ENCODE measurements around the gene PDCD7. TPM values are rescaled to one million over a fixed set of nuclear protein-coding genes. Genes with fewer than 3 reads are reported as not detected.
"Not testable (repeated sequence)": the region's sequence is repeated elsewhere in the genome, so short reads cannot be mapped to it uniquely, and the experiment has no call there.

PDCD7 gene, protein sequence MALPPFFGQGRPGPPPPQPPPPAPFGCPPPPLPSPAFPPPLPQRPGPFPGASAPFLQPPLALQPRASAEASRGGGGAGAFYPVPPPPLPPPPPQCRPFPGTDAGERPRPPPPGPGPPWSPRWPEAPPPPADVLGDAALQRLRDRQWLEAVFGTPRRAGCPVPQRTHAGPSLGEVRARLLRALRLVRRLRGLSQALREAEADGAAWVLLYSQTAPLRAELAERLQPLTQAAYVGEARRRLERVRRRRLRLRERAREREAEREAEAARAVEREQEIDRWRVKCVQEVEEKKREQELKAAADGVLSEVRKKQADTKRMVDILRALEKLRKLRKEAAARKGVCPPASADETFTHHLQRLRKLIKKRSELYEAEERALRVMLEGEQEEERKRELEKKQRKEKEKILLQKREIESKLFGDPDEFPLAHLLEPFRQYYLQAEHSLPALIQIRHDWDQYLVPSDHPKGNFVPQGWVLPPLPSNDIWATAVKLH
- total RNA-seq (2014; rRNA removed; shearing (Covaris generic)): 15.1 and 19.1 TPM in 2 replicates

DNA sequence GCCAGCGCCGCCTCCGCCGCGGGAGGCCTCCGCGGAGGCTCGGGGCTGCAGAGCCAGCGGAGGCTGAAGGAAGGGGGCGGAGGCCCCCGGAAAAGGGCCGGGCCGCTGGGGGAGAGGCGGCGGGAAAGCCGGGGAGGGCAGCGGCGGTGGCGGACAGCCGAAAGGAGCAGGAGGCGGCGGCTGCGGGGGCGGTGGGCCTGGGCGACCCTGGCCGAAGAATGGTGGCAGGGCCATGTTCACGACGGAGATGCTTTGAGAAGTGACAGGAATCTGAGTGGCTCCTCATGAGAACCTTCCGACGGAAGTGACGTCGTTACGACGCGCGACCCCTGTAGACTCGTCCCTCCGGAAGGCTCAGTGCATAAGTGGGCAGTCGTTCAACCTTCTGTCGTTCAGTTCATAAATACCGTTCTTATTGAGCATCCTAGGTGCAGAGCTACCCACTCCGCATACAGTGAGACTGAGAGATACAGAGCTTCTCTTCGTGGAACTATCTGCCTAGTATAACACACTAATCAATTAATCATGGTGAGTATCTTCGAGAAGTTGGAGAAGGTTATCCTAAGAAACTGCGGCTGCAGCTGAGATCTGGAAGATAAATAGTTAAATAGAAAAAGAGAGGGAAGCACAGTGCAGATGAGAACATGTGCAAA lies at the start of gene PDCD7:
Gene PDCD7 (minus strand): TSS at position 261 of the 653 bp plus-strand sequence. CDS start 27 bp downstream, at position 234.
- DNase-seq (ENCODE audit: low read depth): peak; percentile 93

DNA sequence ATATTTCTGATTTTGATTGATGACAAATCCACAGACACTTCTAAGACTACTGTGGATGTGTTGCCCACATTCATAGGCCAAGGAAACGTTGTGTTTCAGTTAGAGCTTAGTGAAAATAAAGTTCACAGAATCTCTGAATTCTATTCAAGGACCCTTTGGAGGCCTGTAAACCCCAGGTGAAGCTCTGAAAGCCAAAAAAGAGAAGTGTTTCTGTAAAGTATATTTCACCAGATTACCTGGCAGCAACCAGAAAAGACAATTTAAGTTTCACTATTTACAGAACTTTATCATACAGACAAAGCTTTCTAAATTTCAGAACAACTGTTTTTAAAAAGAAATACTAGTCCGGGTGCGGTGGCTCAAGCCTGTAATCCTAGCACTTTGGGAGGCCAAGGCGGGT lies 48.9 kb upstream of the PDCD7 start:
- no peak for DNase-seq (ENCODE audit: low read depth)

DNA sequence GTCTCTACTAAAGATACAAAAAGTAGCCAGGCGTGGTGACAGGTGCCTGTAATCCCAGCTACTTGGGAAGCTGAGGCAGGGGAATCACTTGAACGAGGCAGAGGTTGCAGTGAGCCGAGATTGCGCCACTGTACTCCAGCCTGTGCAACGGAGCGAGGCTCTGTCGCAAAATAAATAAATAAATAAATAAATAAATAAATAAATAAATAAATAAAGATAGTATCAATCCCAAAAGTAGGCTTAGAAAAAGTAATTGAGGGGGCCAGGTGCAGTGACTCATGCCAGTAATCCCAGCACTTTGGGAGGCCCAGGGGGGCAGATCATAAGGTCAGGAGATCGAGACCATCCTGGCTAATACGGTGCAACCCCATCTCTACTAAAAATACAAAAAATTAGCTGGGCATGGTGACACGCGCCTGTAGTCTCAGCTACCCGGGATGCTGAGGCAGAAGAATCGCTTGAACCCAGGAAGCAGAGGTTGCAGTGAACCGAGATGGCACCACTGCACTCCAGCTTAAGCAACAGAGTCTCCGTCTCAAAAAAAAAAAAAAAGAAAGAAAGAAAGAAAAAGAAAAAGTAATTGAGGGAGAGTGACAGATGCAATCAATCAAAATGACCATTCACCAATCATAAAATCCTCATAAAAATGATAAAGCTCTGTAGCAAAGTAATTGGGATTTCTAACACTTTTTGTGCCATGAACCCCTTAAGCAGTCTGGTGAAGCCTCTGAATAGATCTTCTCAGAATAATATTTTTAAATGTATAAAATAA lies 48.2 kb upstream of the PDCD7 start:
- not testable (repeated sequence) for DNase-seq (ENCODE audit: low read depth)

DNA sequence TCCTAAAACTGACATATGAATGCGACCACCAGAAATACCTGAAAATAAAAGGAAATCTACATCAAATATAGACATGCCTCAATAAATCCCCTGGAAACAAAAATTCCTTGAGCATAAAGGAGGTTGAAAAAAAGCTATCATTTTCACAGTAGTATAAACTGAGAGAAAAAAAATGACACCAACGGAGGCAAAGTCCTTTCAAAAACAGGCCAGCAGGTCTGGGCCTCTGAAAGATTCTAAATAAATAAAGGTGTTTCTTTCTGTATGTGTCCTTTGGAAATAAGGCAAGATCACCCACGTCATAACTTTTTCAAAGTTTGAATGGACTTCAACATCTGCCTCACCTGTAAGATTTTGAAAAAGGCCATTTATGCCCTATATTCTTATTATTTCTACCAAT lies 46.6 kb upstream of the PDCD7 start:
- DNase-seq (ENCODE audit: low read depth): no peak

DNA sequence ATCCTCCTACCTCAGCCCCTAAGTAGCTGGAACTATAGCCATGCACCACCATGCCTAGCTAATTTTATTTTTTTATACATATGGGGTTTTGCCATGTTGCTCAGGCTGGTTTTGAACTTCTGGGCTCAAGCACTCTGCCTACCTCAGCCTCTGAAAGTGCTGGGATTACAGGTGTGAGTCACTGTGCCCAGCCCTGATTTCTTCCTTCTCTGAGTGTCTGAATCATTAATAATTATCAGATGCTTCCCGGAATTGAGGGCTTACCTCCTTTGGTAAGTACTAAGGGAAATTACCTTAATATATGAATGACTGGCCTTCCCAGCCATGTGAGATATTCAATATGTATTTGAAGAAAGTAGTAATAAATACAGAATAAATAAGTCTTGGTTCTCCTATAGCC lies 44.3 kb upstream of the PDCD7 start:
- no peak for DNase-seq (ENCODE audit: low read depth)

DNA sequence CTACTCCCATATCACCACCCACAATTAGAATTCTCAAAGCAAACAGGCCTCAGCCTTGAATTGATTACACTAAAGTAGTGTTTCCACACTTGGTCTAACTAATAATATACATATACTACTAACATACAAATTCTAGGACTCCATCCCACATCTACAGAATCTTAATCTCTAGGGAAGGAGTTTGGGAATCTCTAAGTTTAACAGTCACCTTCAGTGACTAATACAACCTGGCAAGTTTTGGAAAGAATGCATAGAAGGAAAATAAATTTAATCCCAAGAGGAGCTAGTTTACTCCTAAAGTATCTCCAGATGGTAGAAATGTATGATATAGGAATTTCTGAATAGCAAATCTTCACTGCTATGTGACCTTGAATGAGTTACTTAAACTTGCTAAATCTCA lies 42.4 kb upstream of the PDCD7 start:
- DNase-seq (ENCODE audit: low read depth): no peak

DNA sequence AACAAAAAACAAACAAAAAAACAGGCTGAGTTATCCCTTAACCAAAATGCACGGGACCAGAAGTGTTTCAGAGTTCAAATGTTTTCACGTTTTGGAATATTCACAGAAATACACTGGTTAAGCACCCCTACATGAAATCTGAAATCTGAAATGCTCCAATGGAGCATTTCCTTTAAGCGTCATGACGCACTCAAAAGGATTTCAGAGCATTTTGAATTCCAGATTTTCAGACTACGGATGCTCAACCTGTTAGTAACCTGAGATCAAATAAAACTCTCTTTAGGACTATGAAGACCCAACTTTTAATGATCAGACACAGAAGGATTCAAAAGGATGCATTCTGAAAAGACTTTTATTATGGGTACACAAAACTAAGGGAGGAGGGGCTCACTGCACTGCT lies 41.9 kb upstream of the PDCD7 start:
- DNase-seq (ENCODE audit: low read depth): no peak

DNA sequence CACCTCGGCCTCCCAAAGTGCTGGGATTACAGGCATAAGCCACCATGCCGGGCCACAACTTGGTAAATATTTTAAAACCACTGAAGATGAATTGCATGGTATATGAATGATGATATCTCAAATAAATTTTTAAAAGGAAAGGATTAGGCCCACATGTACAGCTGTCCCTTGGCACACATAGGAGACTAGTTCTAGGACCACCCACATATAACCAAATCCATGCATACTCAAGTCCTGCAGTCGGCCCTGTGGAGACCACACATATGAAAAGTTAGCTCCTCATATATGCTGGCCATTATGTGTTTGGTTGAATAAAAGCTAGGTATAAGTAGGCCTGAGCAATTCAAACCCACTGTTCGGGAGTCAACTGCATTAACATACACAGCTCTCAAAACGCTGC lies 40.9 kb upstream of the PDCD7 start:
- DNase-seq (ENCODE audit: low read depth): no peak

DNA sequence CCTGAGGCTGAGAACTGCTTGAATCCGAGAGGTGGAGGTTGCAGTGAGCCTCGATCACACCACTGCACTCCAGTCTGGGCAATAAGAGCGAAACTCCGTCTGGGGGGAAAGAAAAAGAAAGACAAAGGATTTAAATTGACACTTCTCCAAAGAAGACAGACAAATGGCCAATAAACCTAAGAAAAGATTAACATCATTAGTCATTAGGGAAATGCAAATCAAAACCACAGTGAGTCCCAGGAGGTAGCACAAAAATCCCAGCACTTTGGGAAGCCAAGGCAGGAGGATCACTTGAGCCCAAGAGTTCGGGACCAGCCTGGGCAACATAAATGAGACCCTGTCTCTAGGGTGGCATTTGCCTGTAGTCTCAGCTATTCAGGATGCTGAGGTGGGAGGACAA lies 38.9 kb upstream of the PDCD7 start:
- no peak for DNase-seq (ENCODE audit: low read depth)

DNA sequence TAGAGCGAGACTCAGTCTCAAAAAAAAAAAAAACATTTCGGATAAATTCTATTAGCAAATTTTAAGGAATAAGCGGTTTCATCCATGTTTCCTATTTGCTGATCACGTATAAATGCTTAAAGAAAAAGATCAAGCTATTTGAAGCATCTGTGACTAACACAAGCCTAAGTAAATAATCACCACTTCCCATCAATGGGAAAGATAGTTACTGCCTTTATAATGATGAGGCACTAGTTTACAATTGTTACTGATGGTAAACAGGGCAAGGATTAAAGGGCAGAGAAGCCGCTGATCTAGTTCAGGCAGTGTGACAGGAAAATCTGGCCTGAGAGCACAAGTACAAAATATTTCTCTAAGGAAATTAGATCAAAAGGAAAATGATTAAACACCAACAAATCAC lies 37.8 kb upstream of the PDCD7 start:
- DNase-seq (ENCODE audit: low read depth): no peak

DNA sequence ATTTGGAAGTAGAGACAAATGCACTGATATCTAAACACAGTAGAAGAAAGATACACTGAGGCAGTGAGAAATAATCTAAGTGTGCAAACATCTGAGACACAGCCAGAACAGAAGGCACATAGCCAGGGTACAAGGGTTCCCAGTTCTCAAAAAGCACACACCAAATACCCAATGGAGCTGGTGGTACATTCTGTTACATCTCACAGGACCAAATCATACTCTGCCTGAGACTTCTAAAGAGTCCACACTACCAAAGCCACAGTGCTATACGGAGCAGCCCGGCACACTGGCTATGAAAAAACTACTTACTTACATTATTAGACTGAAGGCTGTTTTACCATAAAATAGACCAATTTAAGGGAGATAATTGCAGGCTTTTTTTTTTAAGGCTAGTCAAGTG lies 32.3 kb upstream of the PDCD7 start:
- no peak for DNase-seq (ENCODE audit: low read depth)

DNA sequence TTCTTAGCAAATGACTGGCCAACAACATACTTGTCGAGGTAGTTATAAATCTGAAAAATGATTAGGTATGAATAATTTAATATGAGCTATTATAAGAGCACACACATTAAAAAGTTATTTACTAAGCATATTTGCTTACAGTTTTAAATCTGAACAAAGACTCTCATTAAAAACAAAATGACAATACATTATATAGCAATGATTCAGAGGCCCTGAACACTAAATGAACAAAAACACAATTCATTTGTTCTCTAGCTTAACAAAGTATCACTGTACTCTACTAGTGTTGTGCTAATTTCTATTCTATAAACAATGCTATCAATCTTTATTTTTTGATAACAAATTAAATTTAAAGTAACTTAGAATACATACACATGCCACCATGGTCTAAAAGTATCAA lies 30.5 kb upstream of the PDCD7 start:
- DNase-seq (ENCODE audit: low read depth): no peak

DNA sequence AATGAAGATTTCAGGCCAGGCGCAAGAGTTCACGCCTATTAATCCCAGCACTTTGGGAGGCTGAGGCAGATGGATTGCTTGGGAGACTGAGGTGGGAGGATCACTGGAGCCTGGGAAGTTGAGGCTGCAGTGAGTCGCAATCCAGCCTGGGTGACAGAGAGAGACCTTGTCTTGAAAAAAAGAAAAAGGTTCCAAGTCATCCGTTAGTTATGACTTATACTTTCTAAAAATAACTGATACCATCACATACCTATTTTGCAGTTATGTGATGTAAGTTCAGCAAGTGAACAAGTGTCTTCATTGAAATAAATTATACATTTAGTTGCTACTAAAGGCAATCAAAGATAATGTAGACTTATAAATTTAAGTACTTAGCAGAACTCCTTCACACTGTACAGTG lies 29.4 kb upstream of the PDCD7 start:
- no peak for DNase-seq (ENCODE audit: low read depth)

DNA sequence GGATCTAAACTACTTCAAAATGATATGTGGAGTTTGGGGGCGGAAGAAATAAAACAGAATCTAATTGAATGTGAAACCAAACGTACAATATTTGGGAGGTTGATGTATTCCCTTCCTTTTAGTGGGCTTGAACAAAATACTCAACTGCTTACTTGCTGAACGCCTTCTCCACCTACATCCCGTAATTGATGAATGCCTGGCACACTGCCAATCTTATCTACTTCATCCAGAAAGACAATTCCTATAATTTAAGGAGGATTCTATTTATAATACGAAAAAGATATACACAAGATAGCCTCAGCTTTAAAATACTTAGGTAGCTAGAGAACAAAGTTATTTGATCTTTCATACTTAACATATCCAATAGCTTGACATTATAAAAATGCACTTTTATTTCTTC lies 23.1 kb upstream of the PDCD7 start:
- DNase-seq (ENCODE audit: low read depth): no peak

DNA sequence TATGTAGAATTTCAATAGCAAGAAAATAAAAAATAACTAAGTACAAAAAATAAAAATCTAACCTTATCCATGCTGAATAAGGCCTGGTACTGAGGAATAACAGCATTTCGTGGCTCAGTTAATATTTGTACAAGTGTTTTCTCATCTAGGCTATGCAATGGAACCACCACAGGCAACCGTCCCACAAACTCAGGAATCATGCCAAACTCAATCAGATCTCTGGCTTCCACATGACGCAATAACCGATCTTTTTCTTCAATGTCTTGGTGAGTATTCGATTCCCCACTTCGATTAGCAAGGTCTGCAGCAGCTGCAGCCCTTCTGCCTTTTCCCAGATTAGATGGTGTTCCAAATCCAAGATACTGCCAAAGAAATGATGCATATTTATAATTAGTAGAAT lies 21.1 kb upstream of the PDCD7 start:
- no peak for DNase-seq (ENCODE audit: low read depth)

DNA sequence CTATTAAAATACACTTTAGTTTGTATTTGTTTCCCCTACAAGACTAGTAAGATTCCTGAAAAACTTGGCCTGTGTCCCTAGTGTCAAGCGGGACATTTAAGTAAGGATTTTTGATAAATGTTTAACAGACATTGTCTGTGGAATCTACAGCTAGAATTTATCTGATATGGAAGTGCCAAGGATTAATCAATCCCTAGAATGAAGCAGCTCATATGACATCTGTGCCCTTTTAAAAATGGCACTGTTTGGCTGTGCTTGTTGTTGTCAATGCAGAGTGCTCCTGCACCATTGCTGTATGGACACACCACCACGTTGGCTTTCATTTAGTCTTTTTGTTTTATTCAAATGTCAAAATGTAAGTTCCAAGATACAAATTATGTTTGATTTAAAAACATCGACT lies 14.3 kb upstream of the PDCD7 start:
- no peak for DNase-seq (ENCODE audit: low read depth)

DNA sequence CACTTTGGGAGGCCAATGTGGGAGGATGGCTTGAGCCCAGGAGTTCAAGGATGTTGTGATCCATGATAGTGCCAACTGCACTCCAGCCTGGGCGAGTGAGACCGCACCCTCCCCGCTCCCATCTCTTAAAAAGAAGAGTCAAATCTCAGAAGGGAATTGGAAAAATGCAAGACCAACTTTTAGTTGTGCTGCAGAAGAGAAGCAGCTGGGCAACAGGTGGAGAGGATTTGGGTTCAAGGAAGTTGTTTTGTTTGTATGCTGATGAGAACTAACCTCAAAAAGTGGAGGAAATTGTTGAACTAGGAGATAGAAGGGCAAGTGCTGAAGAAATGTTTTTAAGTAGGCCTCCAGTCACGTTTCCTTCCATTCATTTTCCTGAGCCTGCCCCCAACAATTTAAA lies 12.8 kb upstream of the PDCD7 start:
- no peak for DNase-seq (ENCODE audit: low read depth)

DNA sequence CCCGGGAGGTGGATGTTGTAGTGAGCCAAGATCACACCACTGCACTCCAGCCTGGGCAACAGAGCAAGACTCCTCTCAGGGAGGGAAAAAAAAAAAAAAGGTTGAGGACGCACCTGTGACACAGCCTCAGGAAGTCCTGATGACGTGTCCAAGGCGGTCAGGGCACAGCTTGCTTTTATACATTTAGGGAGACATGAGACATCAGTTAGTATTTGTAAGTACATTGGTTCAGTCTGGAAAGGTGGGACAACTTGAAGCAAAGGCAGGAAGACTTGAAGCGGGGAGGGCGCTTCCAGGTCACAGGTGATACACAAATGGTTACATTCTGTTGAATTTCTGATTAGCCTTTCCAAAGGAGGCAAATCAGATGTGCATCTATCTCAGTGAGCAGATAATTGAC lies 5.0 kb upstream of the PDCD7 start:
- DNase-seq (ENCODE audit: low read depth): not testable (repeated sequence)

DNA sequence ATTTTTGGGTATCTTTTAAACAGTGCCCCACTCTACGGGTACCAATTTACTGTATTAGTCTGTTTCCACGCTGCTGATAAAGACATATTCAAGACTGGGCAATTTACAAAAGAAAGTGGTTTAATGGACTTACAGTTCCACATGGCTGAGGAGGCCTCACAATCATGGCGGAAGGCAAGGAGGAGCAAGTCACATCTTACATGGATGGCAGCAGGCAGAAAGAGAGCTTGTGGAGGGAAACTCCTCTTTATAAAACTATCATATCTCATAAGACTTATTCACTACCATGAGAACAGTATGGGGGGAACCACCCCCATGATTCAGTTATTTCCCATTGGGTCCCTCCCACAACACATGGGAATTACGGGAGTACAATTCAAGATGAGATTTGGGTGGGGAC lies 4.3 kb upstream of the PDCD7 start:
- DNase-seq (ENCODE audit: low read depth): not testable (repeated sequence)

DNA sequence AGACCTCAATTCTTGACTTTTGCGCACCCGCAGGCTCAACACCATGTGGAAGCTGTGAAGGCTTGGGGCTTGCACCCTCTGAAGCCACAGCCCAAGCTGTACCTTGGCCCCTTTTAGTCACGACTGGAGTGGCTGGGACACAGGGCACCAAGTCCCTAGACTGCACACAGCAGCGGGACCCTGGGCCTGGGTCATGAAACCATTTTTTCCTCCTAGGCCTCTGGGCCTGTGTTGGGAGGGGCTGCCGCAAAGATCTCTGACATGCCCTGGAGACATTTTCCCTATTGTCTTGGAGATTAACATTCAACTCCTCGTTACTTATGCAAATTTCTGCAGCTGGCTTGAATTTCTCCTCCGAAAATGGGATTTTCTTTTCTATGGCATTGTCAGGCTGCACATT lies 3.5 kb upstream of the PDCD7 start:
- not testable (repeated sequence) for DNase-seq (ENCODE audit: low read depth)

DNA sequence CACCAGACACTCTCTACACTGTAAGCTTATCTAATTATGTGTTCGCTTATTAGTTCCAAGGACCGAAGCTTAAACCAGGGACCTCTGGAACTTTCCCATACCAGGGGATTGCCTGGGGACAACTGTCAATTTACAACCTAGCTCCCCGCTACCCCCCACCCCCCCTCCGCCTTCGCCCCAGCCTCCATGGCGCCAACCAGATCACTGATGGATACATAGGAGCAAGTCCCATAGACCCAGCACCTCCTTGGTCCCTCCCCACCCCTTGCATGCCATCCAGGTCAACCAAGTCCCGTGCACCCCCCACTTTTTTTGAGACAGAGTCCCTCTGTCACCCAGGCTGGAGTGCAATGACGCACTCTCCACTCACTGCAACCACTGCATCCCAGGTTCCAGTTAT lies 930 bp upstream of the PDCD7 start:
- DNase-seq (ENCODE audit: low read depth): no peak

DNA sequence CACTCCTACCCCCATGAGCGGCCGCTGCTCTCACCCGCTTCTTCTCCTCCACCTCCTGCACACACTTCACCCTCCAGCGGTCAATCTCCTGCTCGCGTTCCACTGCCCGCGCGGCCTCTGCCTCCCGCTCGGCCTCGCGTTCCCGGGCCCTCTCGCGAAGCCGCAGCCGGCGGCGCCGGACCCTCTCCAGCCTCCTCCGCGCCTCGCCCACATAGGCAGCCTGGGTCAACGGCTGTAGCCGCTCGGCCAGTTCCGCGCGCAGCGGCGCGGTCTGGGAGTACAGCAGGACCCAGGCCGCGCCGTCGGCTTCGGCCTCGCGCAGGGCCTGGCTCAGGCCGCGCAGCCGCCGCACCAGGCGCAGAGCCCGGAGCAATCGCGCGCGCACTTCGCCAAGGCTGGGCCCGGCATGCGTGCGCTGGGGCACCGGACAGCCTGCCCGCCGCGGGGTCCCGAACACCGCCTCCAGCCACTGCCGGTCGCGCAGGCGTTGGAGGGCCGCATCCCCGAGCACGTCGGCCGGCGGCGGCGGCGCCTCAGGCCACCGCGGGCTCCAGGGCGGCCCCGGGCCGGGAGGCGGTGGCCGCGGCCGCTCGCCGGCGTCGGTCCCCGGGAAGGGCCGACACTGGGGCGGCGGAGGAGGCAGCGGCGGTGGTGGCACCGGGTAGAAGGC lies 595 bp downstream of the PDCD7 start:
- DNase-seq (ENCODE audit: low read depth): peak; percentile 65

All from RPMI7951 (cell line).